Activated naive CD4-positive, alpha-beta T cell treated with anti-CD3 and anti-CD28 coated beads, Interleukin-2, amount 50 U/mL, for 24 hours (primary cell): ENCODE results near the gene CD93.

ENCODE experiments used
- H3K27ac Mint-ChIP-seq: one replicate; pipeline ENCODE4 v1.8.0; 2021; ENCODE audit warnings: mild to moderate bottlenecking, mixed read lengths
- H3K27me3 Mint-ChIP-seq: one replicate; pipeline ENCODE4 v1.8.0; 2021; ENCODE audit warnings: mixed read lengths
- H3K36me3 Mint-ChIP-seq: one replicate; pipeline ENCODE4 v1.8.0; 2021; ENCODE audit warnings: mixed read lengths
- H3K4me1 Mint-ChIP-seq: one replicate; pipeline ENCODE4 v1.8.0; 2021; ENCODE audit warnings: mixed read lengths
- H3K4me3 Mint-ChIP-seq: one replicate; pipeline ENCODE4 v1.8.0; 2021; ENCODE audit warnings: mild to moderate bottlenecking, mixed read lengths
- H3K9me3 Mint-ChIP-seq: one replicate; pipeline ENCODE4 v1.8.0; 2021; ENCODE audit warnings: mixed read lengths

Gene CD93

DNA sequence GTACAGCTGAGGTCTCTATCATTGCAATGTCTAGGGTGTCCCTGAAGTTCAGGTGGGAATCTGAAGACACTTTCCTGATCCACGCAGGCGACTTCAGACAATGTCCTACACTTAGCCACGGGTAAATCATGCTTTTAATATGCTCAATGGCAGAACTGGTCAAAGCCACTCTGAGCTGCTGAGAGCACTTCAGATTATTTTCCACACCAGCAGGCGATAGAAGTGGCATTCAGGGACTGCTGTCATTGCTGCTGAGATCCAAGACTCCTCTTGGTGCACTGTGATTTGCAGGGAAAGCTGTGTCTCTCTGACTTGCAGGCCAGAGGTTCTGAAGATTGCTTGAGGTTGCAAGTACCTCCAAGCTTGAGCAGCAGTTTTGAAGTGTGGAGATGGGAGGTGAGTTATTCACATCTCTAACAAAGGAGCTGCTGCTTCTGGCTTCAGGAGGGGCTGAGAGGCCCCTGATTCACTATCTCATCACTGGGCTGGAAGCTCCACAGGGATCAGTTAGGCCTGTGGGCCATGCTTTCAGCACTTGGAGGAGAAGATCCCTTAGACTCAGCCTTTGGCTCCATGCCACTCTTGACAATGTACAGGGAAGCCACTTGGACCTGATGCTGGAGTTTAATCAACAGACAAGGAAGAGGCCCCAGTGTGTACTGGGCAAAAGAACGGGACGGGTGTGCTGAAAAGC lies 53.9 kb downstream of the CD93 start:
- Mint-ChIP-seq H3K9me3 (no peaks in the 10 kb centered on the region), H3K4me3 (no peak overlapping the region), H3K27ac (no peak overlapping the region), H3K27me3 (peaks cover 8% of the 10 kb centered on the region), H3K4me1 (no peaks in the 10 kb centered on the region), H3K36me3 (no peaks in the 10 kb centered on the region)

- Mint-ChIP-seq H3K27ac (no peak overlapping the region), H3K4me1 (no peaks in the 10 kb centered on the region), H3K4me3 (no peak overlapping the region), H3K9me3 (no peaks in the 10 kb centered on the region), H3K27me3 (peaks cover 3% of the 10 kb centered on the region), H3K36me3 (no peaks in the 10 kb centered on the region)
Measured at GRCh38 chr20:23031346-23031745, 54.8 kb downstream of the CD93 start.
